GM18520 (cell line): ENCODE results near the gene KLK8.
"Not testable (repeated sequence)": the region's sequence is repeated elsewhere in the genome, so short reads cannot be mapped to it uniquely, and the experiment has no call there.

Experiments
- ATAC-seq: cut with Tn5 transposase; IDR thresholded peaks from one replicate; pipeline ENCODE4 v1.9.1; 2021; ENCODE audit not compliant: unreplicated experiment

Gene KLK8

GRCh38 chr19:50984416-50984815 lies 17.0 kb downstream of the KLK8 start:
- ATAC-seq, result not testable (repeated sequence)

- no peak for ATAC-seq
These were observed 17.6 kb downstream of the KLK8 start, which contains the start of gene KLK7 for GRCh38 chr19:50983625-50984292. KLK7 (minus strand) TSS chr19:50983917; CDS start chr19:50982399, 1,518 bp downstream.

- no peak for ATAC-seq
These were observed 19.2 kb downstream of the KLK8 start for GRCh38 chr19:50982186-50982585.

- ATAC-seq, result no peak
These were observed 19.7 kb downstream of the KLK8 start for GRCh38 chr19:50981587-50982146.

GRCh38 chr19:50980208-50980607 lies 21.2 kb downstream of the KLK8 start:
- ATAC-seq, result no peak

- ATAC-seq, result no peak
These were observed 21.6 kb downstream of the KLK8 start for GRCh38 chr19:50979758-50980157.

GRCh38 chr19:50978772-50979390 lies 22.5 kb downstream of the KLK8 start:
- no peak for ATAC-seq

GRCh38 chr19:50977626-50978025 lies 23.8 kb downstream of the KLK8 start:
- ATAC-seq, result no peak

GRCh38 chr19:50975766-50976165 lies 25.6 kb downstream of the KLK8 start:
- no peak for ATAC-seq

- no peak for ATAC-seq
These were observed 26.5 kb downstream of the KLK8 start for GRCh38 chr19:50974702-50975556.

GRCh38 chr19:50972795-50973376 lies 28.5 kb downstream of the KLK8 start:
- ATAC-seq, result no peak

GRCh38 chr19:50969810-50970209 lies 31.6 kb downstream of the KLK8 start:
- not testable (repeated sequence) for ATAC-seq

GRCh38 chr19:50969413-50969760 lies 32.0 kb downstream of the KLK8 start, which contains the start of gene KLK6:
KLK6 (minus strand) TSS chr19:50969591; CDS start chr19:50968104, 1,487 bp downstream.
- ATAC-seq, result no peak

GRCh38 chr19:50968716-50969412 lies 32.5 kb downstream of the KLK8 start:
- ATAC-seq, result no peak

- no peak for ATAC-seq
These were observed 33.3 kb downstream of the KLK8 start for GRCh38 chr19:50967929-50968715.

GRCh38 chr19:50964266-50964665 lies 37.1 kb downstream of the KLK8 start:
- no peak for ATAC-seq

GRCh38 chr19:50963381-50963780 lies 38.0 kb downstream of the KLK8 start:
- no peak for ATAC-seq

- ATAC-seq, result no peak
These were observed 39.2 kb downstream of the KLK8 start for GRCh38 chr19:50962245-50962644.

- no peak for ATAC-seq
These were observed 41.5 kb downstream of the KLK8 start for GRCh38 chr19:50959731-50960500.
